GM21367 (cell line): Measurements from ENCODE around the gene WFDC1.

ENCODE experiments used
- ATAC-seq: cut with Tn5 transposase; IDR thresholded peaks from one replicate; pipeline ENCODE4 v1.9.1; 2021; ENCODE audit not compliant: unreplicated experiment

Gene WFDC1

GRCh38 chr16:84271866-84272265 is 22.8 kb upstream of the WFDC1 start:
- no peak for ATAC-seq

GRCh38 chr16:84272740-84273320 is 21.8 kb upstream of the WFDC1 start:
- ATAC-seq: no peak

- no peak for ATAC-seq
These were observed 20.2 kb upstream of the WFDC1 start for GRCh38 chr16:84274515-84274914.

GRCh38 chr16:84275585-84276151 is 19.0 kb upstream of the WFDC1 start:
- no peak for ATAC-seq

GRCh38 chr16:84277244-84277823 is 17.3 kb upstream of the WFDC1 start:
- no peak for ATAC-seq

- ATAC-seq: no peak
These were observed 16.3 kb upstream of the WFDC1 start for GRCh38 chr16:84278333-84278732.

GRCh38 chr16:84278968-84279367 is 15.7 kb upstream of the WFDC1 start:
- no peak for ATAC-seq

GRCh38 chr16:84279881-84280280 is 14.8 kb upstream of the WFDC1 start:
- ATAC-seq: no peak

GRCh38 chr16:84281074-84281473 is 13.6 kb upstream of the WFDC1 start:
- ATAC-seq: no peak

- ATAC-seq: no peak
These were observed 12.1 kb upstream of the WFDC1 start for GRCh38 chr16:84282533-84282932.

GRCh38 chr16:84283314-84284153 is 11.1 kb upstream of the WFDC1 start:
- ATAC-seq: no peak

GRCh38 chr16:84284154-84284722 is 10.4 kb upstream of the WFDC1 start:
- no peak for ATAC-seq

GRCh38 chr16:84286578-84287240 is 8.0 kb upstream of the WFDC1 start:
- no peak for ATAC-seq

- ATAC-seq: no peak
These were observed 5.8 kb upstream of the WFDC1 start for GRCh38 chr16:84288902-84289301.

- ATAC-seq: no peak
These were observed 3.5 kb upstream of the WFDC1 start for GRCh38 chr16:84291226-84291625.

- no peak for ATAC-seq
These were observed 2.7 kb upstream of the WFDC1 start for GRCh38 chr16:84292011-84292410.

GRCh38 chr16:84293406-84293805 is 1.3 kb upstream of the WFDC1 start:
- ATAC-seq: no peak

GRCh38 chr16:84294117-84294516 is 561 bp upstream of the WFDC1 start:
- no peak for ATAC-seq

- no peak for ATAC-seq
These were observed 654 bp downstream of the WFDC1 start for GRCh38 chr16:84295203-84295860.

GRCh38 chr16:84298376-84298899 is 3.8 kb downstream of the WFDC1 start:
- ATAC-seq: no peak
